CD4-positive, alpha-beta T cell treated with Interleukin-15 for 1 hour (primary cell): ENCODE data around the gene PIGN.

Source experiments
- DNase-seq: peaks from one replicate; pipeline ENCODE4 v3.0.0-alpha.2; 2020

The PIGN gene

DNA sequence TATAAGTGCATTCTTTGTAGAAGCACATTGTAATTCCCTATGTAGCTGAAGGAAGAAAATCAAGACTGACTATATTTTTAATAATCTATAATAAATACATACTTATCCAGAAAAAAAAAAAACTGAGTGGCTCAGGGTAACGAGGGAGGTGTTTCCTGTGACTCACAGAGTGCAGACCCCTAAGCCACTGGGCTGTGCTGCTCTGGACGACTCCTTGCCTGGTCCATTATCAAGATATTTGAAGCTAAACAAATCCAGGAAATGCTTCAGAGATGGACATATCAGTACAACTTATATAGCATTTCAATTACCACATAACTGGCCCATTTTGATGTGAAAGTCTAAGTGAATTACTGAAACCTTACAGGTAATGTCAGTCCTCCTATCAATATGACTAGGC, 80.6 kb downstream of the PIGN start:
- no peak for DNase-seq

DNA sequence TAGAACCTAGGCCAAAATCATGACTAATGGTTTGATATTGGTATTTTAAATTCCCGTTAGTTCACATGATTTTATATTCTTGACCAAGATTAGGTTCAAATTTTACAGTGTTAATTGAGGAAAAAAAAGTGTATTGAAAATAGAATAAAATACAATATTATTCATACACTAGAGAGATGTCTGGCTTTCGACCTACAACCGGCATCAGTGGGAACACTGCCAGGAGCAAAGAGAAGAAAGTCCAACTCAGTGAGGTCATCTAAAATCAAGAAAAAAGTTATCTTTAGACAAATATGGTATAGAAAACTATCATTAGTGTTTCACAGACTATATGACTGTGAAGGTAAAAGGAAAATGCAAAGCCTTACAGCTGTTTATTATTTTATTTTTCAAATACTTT, 81.5 kb downstream of the PIGN start:
- DNase-seq, result no peak

DNA sequence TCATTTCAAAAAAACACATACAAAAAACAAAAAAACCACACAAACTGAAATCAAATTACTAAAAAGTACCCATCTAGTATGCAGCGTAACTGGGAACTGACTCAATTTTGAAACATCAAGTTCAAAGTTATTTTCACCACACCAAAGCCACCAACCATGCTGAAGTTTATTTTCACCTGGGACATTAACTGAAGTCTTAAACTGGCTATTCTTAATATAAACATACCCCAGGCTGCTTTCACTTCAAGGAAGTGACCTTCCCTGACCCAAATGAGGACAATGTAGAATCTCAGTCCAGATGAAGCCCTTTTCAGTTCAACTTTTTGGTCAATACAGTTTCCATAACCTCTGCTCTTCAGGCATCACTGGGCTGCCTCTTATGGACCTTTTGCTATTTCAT, 84.6 kb downstream of the PIGN start:
- no peak for DNase-seq

DNA sequence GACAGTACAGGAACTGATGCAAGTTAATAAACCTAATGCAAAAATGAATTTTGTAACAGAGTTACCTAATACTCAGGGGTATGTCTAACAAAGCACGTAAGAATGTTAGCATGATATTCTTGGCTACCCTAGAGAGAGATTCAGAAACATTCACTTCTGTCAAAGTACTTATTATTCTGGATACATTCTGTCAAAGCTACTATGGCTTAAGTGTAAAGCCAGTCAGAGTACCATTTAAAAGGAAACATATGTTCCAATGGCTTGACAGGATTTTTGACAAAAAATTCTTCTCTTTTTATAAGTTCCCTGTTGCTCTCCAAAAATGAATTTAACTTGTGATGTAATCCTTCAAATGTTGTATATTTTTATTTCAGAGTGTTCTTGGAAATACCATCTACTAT, 85.5 kb downstream of the PIGN start:
- no peak for DNase-seq

DNA sequence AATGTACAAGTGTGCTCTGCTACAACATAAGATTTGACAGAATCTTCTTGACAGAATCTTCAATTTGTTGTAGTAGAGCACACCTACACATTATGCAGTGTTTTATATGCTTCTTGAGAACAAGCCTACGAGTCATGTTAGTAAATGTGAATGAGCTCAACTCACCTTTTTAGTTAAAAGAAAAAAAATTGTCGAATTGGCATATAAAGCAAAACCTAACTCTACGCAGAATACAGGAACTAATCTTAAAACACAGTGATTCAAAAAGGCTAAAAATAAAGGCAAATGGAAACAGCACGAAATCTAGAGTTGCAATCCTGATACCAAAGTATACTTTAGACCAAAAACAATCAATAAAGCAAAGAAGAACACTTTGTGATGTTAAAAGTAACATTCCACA, 87.9 kb downstream of the PIGN start:
- no peak for DNase-seq

DNA sequence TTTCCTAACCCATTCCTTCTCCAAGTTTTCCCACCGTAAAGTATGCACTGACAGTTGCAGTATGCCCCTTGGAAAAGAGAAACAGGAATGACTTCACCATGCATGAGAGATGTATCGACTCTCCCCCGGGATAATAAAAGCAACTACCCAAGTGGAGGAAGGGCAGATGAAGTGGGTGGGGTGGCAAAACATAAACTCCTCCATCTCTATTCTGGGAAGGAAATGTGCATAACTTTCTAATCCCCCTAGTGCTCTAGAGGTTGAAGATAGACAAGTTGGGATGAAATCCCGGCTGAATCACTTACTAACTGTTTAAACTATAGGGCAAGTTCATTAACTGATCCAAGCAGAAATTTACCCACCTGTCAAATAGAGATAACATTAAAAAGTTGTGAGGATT, 89.2 kb downstream of the PIGN start:
- no peak for DNase-seq

DNA sequence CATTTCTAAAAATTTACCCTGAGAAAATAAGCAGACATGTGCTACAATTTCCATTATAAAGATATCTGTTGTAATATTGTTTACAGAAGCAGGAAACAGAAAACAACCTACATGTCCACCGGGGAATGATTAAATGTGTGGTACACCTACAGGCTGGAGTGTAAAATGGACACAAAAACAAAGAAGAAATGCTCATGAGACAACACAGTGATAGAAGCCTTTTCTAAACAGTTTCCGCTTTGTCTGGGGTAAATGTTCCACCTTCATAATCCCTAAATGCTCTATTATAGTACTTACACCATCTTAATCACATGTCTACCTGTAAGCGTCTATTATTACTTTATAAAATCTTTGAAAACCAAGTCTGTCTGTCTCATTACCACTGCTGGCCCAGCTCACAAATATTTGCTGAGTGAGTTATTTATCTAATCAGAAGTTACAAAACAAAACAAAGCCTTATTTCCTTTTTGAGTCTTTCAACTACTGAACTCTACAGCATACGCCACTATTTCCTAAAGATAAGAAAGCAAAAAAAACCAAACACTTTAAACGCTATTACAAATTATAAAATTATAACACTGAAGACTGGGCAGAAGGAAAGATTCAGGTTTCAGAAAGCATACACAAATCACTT, 95.3 kb downstream of the PIGN start:
- no peak for DNase-seq

DNA sequence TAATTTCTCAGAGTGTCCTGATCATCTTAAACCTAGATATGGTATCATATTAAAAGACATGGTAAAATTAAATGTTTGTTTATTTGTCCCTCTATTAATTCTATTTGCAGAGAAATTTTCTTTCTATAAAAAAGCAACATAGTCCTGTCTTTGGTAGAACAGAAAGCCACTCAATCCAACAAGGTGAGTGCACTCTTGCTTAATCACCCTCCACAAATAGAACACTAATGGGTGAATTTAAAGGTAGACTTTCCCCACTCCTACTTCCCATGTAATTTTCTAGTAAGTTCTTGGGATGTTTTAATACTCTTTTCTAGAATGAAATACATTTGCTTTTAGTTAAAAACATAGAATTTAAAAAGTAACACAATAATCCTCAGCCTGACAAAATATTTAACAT, 97.7 kb downstream of the PIGN start:
- DNase-seq, result no peak

DNA sequence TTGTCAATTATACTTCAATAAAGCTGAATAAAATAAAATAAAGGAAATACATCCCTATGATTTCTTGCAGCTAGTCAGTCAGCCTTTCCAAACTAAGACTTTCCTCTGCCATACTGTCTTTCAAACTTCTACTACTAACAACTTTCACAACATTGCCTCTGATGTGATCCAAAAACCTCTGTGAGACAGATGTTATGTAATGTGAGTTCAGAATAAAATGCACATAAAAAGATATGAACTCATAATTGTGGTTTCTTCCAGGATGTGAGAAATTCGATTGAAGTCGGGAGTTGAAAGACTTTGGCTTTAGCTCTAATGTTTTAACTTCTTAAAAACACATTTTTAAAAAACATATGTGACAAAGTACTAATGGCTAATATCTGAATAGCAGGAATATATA, 98.7 kb downstream of the PIGN start:
- no peak for DNase-seq

DNA sequence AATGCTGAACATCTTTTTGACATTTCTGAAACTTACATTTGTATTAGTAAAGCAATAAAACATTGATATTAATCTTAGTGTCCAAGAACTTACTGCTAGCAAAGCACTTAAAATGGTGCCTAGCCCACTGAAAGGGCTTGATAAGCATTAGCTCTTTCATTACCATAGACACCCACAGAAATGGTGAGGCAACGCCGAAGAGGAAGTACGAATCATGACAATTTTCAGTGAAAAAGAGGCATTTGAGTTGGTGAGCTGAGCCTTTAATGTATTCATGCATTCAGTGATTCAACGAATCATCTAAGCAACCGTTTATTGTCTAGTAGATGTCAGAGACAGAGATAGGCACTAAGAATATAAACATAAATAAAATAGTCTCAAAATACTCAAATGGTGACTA, 101.1 kb downstream of the PIGN start:
- no peak for DNase-seq

DNA sequence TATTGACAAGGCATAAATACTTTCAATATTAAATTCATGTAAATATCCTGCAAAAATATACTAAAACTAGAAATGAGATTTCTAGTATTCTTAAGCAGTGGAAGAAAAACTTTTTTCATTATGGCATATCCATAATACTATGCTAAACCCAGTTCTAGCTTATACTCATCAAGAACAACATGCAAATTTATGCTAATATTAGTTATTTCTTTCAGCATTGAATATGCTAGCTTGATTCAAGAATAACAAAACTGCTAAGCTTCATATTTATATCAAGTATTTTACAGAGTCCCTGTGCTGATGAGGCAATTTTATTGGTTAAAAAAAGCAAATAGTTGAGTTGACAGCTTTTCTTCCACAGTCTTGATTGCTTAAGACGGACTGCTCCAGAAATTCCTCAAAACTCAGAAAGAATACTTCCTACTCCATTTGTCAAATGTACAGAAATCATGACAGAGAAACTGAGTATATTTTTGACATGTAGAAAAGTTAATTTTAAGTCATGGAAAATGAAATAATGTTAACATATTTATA, 105.0 kb downstream of the PIGN start:
- no peak for DNase-seq

DNA sequence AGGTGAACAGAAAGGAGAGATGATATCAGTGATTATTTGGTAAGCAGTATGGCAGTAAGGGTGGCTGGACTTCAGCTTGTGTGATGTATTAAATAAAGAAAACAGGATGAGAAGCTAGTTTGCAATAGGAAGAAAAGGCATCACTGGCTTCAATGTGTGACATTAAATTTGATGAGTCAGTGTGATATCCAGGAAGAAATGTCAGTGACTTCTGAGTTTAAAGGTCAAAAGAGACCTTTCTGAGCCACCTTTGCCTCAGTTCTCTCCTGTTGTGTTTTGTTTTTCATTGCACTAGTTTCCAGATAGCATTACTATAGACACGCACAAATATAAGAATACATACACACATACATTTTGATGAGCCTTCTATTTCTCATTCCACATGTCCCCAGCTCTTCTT, 105.6 kb downstream of the PIGN start:
- no peak for DNase-seq

DNA sequence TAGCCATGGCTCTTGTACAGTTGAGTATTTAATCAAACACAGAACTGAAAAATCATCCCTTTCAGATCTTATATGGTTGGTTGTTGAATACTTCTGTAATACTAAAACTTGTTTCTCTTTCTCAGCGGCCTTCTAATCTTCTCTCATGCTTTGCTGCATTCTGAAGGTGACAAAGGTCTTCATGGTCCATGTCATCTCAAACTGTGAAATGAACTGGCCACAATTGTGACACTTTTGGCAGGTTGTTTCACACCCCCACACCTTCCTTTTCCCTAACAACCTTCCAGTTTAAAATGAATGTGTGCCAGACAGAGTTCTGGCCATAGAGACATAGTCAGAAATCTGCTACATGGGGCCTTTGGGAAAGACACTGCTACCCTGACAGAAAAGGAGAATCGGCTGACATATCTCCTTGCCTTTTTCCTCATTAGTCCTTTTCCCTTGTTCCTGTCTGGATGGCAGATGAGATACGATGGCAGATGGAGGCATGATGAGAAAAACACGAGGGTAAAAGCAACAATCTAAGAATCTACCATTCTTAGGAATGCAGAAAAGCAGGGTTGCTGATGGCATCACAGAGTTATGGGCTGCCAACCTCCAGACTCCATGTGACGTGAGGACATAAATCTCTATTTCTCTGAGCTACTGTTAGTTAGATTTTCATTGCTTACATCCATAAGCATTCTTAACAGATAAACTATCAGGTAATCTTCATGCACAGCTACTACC, 106.5 kb downstream of the PIGN start:
- no peak for DNase-seq

DNA sequence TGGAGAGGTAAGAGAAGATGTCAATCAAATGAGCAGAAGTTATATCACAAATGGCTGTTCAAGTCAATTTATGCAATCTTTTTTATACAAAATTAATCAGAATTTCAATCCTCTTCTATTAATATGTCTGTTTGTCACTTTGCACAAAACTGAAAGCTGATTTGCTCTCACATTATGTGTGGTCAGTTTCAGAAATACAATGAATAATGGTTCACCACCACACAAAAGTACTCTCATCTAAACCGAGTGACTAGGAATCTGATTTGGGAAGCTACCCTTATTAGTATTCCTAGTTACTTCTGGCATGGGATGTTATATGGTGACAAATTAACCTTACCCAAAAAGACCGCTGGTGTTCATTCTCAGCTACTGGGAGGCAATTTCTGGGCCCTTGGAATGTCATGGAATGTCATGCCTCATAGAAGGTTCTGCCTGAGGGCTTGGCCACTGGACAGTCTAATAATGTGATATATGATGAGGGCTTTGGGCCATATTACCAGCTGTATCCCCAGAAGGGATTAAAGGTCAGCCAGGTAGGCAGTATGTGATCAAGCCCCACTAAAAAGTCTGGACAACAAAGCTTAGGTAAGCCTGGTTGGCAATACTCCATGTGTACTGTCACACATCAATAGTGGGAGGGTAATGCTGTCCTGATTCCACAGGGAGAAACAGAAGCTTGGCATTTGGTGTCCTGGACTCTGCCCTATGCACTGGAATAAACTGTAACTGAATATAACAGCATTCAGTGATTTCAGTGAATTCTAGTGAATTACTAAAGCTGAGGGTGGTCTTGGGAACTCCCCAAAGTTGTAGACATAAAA, 113.2 kb downstream of the PIGN start:
- DNase-seq, result no peak

DNA sequence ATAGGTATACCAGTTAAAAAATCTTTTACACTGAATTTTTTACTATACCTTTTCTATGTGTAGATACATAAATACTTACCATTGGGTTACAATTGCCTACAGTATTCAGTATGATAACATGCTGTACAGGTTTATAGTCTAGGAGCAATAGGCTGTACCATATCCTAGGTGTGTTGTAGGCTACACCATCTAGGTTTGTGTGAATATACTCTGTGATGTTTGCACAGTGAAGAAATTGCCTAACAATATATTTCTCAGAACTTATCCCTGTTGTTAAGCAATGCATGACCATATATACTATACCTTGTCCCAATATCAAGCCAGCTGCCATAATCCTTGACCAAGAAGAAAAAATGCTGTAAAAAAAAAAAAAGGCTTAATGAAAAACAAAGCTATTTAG, 114.5 kb downstream of the PIGN start:
- DNase-seq, result no peak

DNA sequence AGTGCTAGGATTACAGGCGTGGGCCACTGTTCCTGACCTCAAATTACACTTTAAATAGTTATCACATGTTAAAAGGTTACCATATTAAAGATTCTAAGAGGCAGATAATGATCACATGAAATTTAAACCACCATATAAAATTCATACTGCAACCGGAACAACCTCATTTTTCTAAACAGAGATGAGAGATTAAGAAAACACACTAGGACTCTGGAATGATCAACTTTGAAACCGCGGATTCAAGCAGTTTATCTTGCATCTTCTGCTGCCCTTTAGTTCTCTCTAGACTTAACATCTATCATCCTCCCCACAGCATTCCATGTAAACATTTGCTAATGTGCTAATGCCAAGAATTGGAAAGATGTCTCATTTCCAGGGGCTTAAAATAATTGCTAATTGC, 115.8 kb downstream of the PIGN start:
- DNase-seq, result no peak

DNA sequence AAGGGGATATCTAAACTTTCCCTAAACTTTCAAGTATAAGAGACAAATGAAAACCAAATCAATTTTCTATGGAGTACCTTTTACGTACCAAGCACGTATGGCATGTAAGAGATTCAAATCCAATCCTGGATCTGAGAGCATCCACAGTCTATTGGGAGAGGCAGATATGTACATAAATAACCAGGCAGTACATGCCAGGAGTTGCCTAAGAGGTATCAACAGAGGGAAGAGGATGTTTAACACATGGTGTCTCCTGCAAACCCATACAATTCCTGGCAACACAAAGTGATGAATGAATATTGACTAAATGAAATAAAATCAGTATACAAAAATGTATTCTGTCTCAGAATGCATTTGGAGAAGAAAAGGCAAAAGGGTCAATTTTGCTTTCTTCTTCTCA, 116.6 kb downstream of the PIGN start:
- no peak for DNase-seq

DNA sequence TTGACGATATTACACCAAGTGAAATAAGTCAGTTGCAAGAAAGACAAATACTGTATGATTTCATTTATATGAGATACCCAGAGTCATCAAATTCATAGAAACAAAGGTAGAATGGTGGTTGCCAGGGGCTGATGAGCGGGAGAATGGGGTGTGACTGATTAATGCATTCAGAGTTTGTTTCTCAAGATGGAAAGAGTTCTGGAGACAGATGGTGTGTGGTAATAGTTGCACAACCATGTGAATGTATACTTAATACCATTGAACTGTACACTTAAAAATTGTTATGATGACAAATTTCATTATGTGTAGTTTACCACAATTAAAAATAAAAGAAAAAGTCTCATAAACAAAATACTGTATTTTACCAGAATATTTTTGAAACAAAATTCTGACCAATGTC, 117.3 kb downstream of the PIGN start:
- no peak for DNase-seq

DNA sequence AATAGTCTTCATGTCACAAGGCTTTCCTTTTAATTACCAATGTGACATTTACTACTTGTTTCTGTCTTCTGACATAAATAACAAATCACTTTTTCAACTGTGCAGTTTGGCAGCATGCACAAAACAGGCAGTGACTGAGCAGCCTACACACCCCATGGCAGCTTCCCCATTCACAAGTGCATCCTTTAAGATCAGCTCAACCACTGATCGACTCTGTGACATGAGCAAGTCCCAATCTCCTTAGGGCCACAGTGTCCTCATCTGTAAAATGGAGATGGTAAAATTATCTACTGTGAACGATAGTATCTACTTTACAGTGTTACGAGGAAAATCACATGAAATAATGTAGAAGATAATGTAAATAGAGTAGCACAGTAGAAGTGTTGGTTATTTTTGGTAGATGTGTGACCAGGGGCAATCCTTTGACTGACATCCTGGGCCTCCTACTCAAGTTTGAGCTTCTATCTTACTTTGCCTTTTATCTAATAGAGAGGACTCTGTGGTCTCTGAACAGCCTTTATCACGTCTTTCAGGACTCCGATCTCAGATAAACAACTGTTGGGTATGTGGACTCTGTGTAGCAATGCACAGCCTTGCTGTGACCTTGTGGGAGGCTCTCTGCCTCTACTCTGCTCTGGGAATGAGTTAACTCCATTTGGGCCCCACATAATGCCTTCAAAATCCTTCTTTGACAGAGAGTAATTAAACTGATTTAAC, 120.6 kb downstream of the PIGN start:
- no peak for DNase-seq

DNA sequence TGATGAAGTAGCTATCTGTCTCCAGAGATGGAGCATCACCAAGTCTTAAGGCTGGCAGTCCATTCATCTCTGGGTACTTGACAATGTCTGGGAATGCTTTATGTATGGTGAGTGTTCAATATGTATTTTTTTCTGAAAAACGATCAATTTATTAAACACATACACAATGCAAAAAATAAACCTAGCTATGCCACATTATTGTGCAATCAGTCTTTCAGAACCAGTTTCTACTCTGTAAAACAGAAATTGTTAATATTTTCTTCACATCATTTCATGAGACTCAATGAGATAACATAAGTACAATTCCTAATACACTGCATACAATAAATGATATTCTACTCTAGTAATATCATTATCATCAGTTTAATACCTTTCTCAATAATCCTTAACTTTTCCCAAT, 122.5 kb downstream of the PIGN start:
- DNase-seq, result no peak

DNA sequence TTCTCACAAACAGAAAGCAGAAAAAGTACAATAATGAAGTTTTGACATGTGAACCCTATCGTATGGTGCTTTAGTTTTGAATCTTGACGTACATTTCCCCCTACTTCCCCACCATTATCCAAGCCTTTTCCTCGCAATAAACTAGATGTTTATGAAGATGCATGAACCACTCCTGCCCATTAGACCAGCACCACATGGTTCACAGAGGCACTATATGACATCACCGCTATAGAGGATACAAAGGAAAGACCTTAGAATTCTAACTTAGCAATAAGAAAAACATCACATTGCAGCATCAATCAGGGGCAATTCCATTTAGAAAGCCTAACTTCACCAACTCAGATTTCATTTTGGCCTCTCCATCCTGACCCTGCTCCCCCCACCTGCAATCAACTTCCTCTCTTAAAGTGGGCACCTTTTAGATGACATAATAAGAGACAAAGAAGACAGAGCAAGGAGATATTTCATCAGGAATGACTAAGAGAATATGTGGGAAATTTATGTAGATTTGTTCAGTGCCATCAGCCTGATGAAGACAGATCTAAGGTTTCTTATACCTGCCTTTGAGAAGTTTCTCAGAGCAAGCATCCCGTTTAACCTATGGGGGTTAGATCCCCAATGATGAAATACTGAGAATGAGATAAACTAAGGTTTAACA, 124.9 kb downstream of the PIGN start:
- no peak for DNase-seq

DNA sequence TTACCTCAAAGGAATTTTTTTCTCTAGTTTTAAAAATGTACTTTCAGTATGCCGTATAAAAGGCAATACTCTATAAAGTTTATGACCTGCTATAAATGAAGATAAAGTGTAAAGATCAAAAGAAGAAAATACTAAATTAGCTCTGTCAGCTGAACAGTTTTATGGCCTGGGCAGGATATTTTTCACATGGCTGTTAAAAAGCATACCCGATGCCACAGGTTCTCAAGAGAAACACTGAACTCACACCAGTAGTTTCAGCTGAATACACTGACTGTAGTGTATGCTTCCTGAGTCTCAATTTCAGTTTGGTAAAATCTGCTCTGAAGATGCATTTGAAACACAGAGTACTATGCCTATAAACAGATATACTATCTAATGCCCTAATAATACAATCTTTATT, 126.0 kb downstream of the PIGN start:
- no peak for DNase-seq
